GM21717 (cell line): Measurements from ENCODE around the gene CYP3A7.
"Not testable (repeated sequence)": the region's sequence is repeated elsewhere in the genome, so short reads cannot be mapped to it uniquely, and the experiment has no call there.

Source experiments
- ATAC-seq: cut with Tn5 transposase; IDR thresholded peaks from one replicate; pipeline ENCODE4 v1.9.1; 2021; ENCODE audit warnings: mild to moderate bottlenecking, moderate library complexity; ENCODE audit not compliant: unreplicated experiment

Gene CYP3A7

GRCh38 chr7:99709838-99710578, 25.0 kb downstream of the CYP3A7 start:
- ATAC-seq = no peak

DNA sequence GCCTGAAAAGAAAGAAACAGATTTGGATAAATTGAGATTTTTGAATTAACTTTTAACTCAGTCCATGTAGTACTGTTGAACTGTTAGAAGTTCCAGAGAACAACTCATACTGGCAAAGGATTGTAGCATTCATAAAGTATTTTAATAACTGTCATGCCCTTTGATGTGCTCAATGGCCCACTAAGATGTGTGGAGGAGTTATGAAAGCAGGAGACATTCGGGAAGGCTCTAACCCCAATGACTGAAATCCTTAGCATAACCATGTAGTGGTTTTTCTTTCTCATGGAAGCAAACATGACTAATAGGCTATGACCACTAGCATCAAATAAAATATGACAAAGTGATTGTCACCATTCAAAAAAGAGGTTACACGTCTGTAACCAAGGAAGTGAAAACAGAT, 25.7 kb downstream of the CYP3A7 start:
- ATAC-seq = no peak

- no peak for ATAC-seq
Measured at GRCh38 chr7:99707096-99707495, 27.9 kb downstream of the CYP3A7 start.

DNA sequence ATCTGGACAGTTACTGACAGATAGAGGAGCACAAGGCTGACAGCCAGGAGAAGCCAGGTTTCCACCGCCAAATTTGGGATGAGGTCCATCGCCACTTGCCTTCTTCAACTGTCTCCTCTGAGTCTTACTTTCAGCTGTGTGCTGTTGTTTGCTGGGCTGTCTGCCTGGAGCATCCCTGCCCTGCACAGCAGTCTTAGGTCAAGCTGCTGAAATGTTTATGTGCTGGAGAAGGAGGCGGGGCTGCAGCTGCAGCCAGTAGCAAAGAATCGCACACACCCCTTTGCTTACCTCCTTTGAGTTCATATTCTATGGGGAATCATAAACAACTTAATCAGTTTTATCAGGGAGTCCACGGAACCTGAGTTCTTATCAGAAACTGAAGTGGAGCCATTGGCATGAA, 35.0 kb downstream of the CYP3A7 start:
- no peak for ATAC-seq

DNA sequence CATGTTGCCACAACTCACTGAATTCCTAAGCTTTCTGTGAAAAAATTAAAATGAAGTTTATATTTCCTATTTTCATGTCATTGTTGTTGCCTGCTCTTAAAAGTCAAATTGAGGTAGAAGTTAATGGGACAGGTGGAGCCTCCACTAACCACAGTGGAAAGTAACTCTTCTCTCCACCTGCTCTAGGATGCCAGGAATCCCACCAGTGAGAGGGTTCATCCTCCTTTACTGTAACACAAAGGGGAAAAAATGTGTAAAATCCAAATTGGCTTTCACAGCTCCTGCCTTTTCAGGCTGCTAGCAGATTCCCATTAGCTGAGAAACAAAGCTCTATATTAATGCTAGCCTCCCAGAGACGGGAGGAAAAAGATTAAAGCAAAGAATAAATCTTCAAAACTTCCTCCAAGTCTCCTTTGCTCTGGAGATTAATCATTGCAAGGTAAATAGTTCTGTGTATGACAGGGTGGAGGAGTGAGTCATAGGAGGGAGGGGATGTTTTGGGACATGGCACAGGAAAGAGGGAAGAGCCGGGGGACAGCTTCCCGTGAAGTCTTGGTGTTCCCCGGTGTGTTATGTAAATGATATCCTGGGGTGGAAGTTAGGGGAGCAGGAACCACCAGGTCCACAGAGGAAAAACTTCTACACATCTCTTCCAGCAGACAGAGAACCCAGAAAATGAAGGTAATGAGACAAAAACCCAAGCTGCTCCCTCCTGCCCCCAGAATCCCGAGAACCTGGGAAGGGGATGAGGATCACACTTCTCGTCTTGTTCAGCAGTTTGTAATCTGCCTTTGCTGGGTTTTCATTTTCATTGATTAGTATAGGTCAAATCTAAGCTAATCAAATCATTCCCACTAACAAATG, 35.9 kb downstream of the CYP3A7 start:
- not testable (repeated sequence) for ATAC-seq

DNA sequence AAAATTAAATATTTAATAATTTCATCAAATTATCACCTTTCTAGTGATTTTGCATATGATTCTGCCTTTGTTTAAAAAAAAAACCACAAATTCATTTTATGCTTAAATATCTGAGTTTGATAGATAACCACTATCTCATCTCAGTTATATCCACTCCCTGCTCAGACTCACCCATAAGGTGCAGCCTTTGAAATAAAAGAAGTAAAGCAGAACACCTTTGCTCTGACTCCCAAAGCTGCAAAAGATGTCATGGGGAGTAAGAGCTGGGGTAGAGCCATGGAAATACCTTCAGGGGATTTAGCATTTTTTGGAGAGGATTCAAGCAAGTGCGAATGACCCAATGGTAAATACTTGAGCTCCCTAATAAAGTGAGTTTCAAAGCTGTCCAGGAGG, 40.1 kb downstream of the CYP3A7 start:
- ATAC-seq = no peak

GRCh38 chr7:99694201-99694911, 40.6 kb downstream of the CYP3A7 start:
- no peak for ATAC-seq

- no peak for ATAC-seq
Measured at GRCh38 chr7:99693427-99694200, 41.4 kb downstream of the CYP3A7 start.

DNA sequence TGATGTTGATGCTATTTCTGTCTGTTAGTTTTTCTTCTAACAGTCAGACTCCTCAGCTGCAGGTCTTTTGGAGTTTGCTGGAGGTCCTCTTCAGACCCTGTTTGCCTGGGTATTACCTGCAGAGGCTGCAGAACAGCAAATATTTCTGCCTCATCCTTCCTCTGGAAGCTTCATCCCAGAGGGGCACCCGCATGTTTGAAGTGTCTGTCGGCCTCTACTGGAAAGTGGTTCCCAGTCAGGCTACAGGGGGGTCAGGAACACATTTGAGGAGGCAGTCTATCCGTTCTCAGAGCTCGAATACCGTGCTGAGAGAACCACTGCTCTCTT, 41.9 kb downstream of the CYP3A7 start:
- no peak for ATAC-seq

DNA sequence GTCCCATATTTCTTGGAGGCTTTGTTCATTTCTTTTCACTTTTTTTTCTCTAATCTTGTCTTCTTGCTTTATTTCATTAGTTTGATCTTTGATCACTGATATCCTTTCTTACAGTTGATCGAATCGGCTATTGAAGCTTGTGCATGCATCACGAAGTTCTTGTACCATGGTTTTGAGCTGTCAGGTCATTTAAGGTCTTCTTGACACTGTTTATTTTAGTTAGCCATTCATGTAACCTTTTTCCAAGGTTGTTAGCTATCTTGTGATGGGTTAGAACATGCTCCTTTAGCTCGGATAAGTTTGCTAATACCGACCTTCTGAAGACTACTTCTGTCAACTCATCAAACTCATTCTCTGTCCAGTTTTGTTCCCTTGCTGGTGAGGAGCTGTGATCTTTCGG, 42.4 kb downstream of the CYP3A7 start:
- not testable (repeated sequence) for ATAC-seq

GRCh38 chr7:99691658-99692057, 43.3 kb downstream of the CYP3A7 start:
- ATAC-seq = not testable (repeated sequence)

DNA sequence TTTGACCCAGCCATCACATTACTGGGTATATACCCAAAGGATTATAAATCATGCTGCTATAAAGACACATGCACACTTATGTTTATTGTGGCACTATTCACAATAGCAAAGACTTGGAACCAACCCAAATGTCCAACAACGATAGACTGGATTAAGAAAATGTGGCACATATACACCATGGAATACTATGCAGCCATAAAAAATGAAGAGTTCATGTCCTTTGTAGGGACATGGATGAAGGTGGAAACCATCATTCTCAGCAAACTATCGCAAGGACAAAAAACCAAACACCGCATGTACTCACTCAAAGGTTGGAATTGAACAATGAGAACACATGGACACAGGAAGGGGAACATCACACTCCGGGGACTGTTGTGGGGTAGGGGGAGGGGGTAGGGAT, 44.1 kb downstream of the CYP3A7 start:
- not testable (repeated sequence) for ATAC-seq

DNA sequence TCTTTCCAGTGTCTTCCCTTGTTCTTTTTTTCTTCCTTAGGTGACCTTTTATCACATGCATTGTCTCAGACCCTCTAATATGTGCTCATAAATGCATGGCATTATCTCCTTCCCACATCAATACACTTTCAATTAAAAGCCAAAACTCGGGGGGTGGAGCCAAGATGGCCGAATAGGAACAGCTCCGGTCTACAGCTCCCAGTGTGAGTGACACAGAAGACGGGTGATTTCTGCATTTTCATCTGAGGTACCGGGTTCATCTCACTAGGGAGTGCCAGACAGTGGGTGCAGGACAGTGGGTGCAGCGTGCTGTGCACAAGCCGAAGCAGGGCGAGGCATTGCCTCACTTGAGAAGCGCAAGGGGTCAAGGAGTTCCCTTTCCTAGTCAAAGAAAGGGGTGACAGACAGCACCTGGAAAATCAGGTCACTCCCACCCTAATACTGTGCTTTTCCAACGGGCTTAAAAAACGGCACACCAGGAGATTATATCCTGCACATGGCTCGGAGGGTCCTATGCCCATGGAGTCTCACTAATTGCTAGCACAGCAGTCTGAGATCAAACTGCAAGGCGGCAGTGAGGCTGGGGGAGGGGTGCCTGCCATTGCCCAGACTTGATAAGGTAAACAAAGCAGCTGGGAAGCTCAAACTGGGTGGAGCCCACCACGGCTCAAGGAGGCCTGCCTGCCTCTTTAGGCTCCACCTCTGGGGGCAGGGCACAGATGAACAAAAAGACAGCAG, 49.0 kb downstream of the CYP3A7 start:
- ATAC-seq = not testable (repeated sequence)

DNA sequence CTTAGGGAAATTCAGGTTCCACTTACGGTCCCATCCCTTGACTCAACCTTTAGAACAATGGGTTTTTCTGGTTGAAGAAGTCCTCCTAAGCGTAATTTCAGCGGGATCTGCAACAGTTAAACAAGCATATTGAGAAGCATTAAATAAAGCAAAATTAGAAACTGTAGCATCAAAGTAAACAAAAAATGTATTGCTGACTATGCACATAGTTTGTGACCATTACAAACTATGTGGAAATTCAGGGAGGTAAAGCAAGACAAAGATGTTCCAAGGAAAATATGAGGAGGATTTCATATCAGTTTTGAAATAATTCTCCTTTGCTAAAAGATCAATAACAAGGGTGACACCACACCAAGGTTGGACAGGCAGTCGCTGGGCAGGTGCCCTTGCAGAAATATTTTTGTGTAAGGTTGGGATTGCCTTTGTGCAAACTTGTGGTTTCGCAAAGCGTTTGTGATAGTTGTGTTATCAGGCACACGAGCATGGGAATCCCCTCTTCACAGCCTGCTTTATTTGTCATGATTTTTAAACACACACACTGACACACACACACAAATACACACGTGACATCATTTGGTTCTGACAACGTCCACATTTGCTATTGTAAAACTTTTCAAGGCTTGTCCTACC, 49.8 kb downstream of the CYP3A7 start:
- no peak for ATAC-seq

GRCh38 chr7:99679400-99680191, 55.4 kb downstream of the CYP3A7 start, which contains the start of gene CYP3A5:
CYP3A5 (minus strand) TSS chr7:99679996; CDS start chr7:99679896, 100 bp downstream.
- no peak for ATAC-seq

DNA sequence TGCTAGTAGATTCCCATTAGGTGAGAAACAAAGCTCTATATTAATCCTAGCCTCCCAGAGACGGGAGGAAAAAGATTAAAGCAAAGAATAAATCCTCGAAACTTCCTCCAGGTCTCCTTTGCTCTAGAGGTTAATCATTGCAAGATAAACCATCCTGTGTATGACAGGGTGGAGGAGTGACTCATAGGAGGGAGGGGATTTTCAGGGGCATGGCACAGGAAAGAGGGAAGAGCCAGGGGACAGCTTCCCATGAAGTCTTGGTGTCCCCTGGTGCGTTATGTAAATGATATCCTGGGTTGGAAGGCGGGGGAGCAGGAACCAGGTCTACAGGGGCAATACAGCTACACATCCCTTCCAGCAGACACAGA, 56.0 kb downstream of the CYP3A7 start:
- ATAC-seq = no peak

DNA sequence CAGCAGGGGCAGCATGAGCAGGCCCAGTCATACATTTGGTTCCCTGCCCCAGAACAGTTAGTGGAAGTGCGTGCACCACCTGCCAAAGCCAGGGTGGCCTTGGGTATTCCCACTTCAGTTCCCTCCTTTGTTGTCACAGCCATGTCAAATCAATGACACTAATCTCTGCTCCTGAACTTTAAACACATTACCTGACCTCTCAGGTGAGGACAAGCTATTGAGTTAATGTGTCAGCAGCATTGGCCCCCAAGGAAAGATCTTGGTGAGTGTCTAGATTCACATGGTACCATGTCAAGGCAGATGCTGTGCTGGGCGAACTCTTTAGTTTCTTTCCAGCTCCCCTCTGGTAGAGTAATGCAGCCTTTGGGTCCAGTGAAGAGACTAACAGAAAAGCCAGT, 57.3 kb downstream of the CYP3A7 start:
- ATAC-seq = no peak

DNA sequence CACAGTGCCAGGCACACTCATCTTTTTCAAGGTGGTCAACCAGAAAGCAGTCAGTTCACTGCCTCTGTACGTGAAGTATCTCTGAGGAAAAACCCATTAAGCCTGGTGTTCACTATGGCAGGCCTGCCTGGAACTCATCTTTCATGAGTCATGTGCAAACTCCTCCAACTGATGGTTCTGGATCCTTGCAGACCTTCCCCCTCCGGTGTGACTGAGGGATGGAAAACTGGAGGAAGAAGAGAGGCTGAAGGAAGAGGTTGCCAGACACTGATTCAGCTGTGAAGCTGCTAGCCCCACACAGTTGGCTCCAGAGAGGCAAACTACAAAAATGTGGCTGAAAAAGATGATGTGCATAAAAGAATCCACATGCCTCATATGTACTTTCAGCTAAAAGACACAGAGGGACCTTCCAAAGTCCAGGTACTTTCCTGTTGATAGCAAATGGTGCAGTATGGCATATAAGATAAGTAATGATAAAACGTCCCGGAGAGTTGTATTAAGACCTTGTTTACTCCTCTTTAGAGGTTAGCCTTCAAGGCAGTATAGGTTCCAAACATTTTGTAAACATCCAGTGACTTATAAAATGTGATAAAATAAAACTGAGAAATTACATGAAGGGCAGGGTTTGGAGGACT, 57.9 kb downstream of the CYP3A7 start:
- no peak for ATAC-seq
